Measurements from ENCODE around the gene DEK. TPM values are rescaled to one million over a fixed set of nuclear protein-coding genes. Genes with fewer than 3 reads are reported as not detected.

Gene DEK
- total RNA-seq, 1 experiment from 2014 or later, result 204 TPM

- TF ChIP-seq RORB (CRISPR knock-in tag; IDR thresholded peaks at IDR 0.05) (no peak), CBFB (CRISPR knock-in tag; IDR thresholded peaks at IDR 0.05; ENCODE audit: low read depth) (no peak), SMAD3 (CRISPR knock-in tag; IDR thresholded peaks at IDR 0.05; ENCODE audit: borderline replicate concordance) (no peak), ARID4B (CRISPR knock-in tag; IDR thresholded peaks at IDR 0.05; ENCODE audit: borderline replicate concordance) (no peak), ATF1 (CRISPR knock-in tag; IDR thresholded peaks at IDR 0.05) (no peak)
- no peak overlapping the region for H3K27ac Mint-ChIP-seq
- no peaks in the 10 kb centered on the region for H3K4me1 Mint-ChIP-seq
Measured at GRCh38 chr6:18289283-18289682, 25.0 kb upstream of the DEK start.

GRCh38 chr6:18284261-18284660, 19.9 kb upstream of the DEK start:
- peaks cover 11% of the 10 kb centered on the region for H3K27me3 Mint-ChIP-seq (ENCODE audit: low read depth)
- no peaks in the 10 kb centered on the region for H3K36me3 Mint-ChIP-seq
- TF ChIP-seq PRRX2 (CRISPR knock-in tag; IDR thresholded peaks at IDR 0.05) (no peak), E2F4 (CRISPR knock-in tag; IDR thresholded peaks at IDR 0.05; ENCODE audit: borderline replicate concordance, low read depth) (no peak), ZBTB43 (CRISPR knock-in tag; IDR thresholded peaks at IDR 0.05) (no peak), ATF2 (CRISPR knock-in tag; IDR thresholded peaks at IDR 0.05; ENCODE audit: borderline replicate concordance, low read depth) (no peak), CREB1 (CRISPR knock-in tag; IDR thresholded peaks at IDR 0.05) (no peak), TCF7 (CRISPR knock-in tag; IDR thresholded peaks at IDR 0.05; ENCODE audit: low read depth) (no peak), ZNF423 (CRISPR knock-in tag; IDR thresholded peaks at IDR 0.05) (no peak), HMGXB4 (CRISPR knock-in tag; IDR thresholded peaks at IDR 0.05) (no peak), ZSCAN18 (CRISPR knock-in tag; IDR thresholded peaks at IDR 0.05) (no peak), GABPB1 (CRISPR knock-in tag; IDR thresholded peaks at IDR 0.05) (no peak), ZNF121 (CRISPR knock-in tag; IDR thresholded peaks at IDR 0.05) (no peak)
- CTCF ChIA-PET, result no interaction called here
- no peak; the same call in 1 of the 2 replicates for ATAC-seq
- POLR2A ChIA-PET, result no interaction called here
- H3K4me3 Mint-ChIP-seq, result no peak overlapping the region
- DNase-seq (ENCODE audit: low spot score), result no peak
- no peak overlapping the region for H3K27ac Mint-ChIP-seq
- H3K9me3 Mint-ChIP-seq, result 0 out of 2 replicates have a peak, but pooled peaks cover 3% of the 10 kb centered on the region
- peaks cover 3% of the 10 kb centered on the region for H3K4me1 Mint-ChIP-seq

More at GRCh38 chr6:18289283-18289682, 25.0 kb upstream of the DEK start:
- POLR2A ChIA-PET, result no interaction called here
- no peaks in the 10 kb centered on the region for H3K9me3 Mint-ChIP-seq
- no peaks in the 10 kb centered on the region for H3K27me3 Mint-ChIP-seq (ENCODE audit: low read depth)
- no peak overlapping the region for H3K4me3 Mint-ChIP-seq
- ATAC-seq (no peak), DNase-seq (ENCODE audit: low spot score) (no peak)
- CTCF ChIA-PET, result no interaction called here
- H3K36me3 Mint-ChIP-seq, result no peaks in the 10 kb centered on the region
